ENCODE data around the gene GH1.
"Not testable (repeated sequence)": the region's sequence is repeated elsewhere in the genome, so short reads cannot be mapped to it uniquely, and the experiment has no call there.

GH1 gene

GRCh38 chr17:63918789-63919305, at the start of gene GH1:
GH1 (minus strand) TSS chr17:63918839; CDS start chr17:63918776, 63 bp downstream.
- not testable (repeated sequence) for DNase-seq (ENCODE audit: low read depth in 2 of 2); H3K4me3 ChIP-seq (replicated peaks in 1 of 2; ENCODE audit: low read depth in 2 of 2, low read length in 2 of 2)

GRCh38 chr17:63967953-63968352, 49.3 kb upstream of the GH1 start:
- no peak overlapping the region for H3K4me3 ChIP-seq (replicated peaks in 1 of 2; ENCODE audit: low read depth in 2 of 2, low read length in 2 of 2)
- DNase-seq (ENCODE audit: low read depth in 2 of 2): no peak

GRCh38 chr17:63966646-63967264, 48.1 kb upstream of the GH1 start:
- DNase-seq (ENCODE audit: low read depth in 2 of 2): no peak
- no peak for TF ChIP-seq CTCF (IDR thresholded peaks at IDR 0.05; ENCODE audit: low read depth, low read length)
- no peak overlapping the region for H3K4me3 ChIP-seq (replicated peaks in 1 of 2; ENCODE audit: low read depth in 2 of 2, low read length in 2 of 2)

More at GRCh38 chr17:63967953-63968352, 49.3 kb upstream of the GH1 start:
- TF ChIP-seq CTCF (IDR thresholded peaks at IDR 0.05; ENCODE audit: low read depth, low read length): no peak

- no peak overlapping the region for H3K4me3 ChIP-seq (replicated peaks in 1 of 2; ENCODE audit: low read depth in 2 of 2, low read length in 2 of 2)
- no peak for DNase-seq (ENCODE audit: low read depth in 2 of 2)
- TF ChIP-seq CTCF (IDR thresholded peaks at IDR 0.05; ENCODE audit: low read depth, low read length): no peak
Measured at GRCh38 chr17:63963123-63963522, 44.5 kb upstream of the GH1 start.

- TF ChIP-seq CTCF (IDR thresholded peaks at IDR 0.05; ENCODE audit: low read depth, low read length): no peak
- no peak for DNase-seq (ENCODE audit: low read depth in 2 of 2)
- no peak overlapping the region for H3K4me3 ChIP-seq (replicated peaks in 1 of 2; ENCODE audit: low read depth in 2 of 2, low read length in 2 of 2)
Measured at GRCh38 chr17:63962298-63962744, 43.7 kb upstream of the GH1 start.

GRCh38 chr17:63961355-63962212, 42.9 kb upstream of the GH1 start:
- DNase-seq (ENCODE audit: low read depth in 2 of 2): peak; percentile 64 to 80
- no peak for TF ChIP-seq CTCF (IDR thresholded peaks at IDR 0.05; ENCODE audit: low read depth, low read length)
- no peak overlapping the region for H3K4me3 ChIP-seq (replicated peaks in 1 of 2; ENCODE audit: low read depth in 2 of 2, low read length in 2 of 2)

- no peak for DNase-seq (ENCODE audit: low read depth in 2 of 2)
- H3K4me3 ChIP-seq (replicated peaks in 1 of 2; ENCODE audit: low read depth in 2 of 2, low read length in 2 of 2): no peak overlapping the region
- no peak for TF ChIP-seq CTCF (IDR thresholded peaks at IDR 0.05; ENCODE audit: low read depth, low read length)
Measured at GRCh38 chr17:63960430-63960829, 41.8 kb upstream of the GH1 start.
